ENCODE measurements around the gene BMP2K. TPM values are rescaled to one million over a fixed set of nuclear protein-coding genes. Genes with fewer than 3 reads are reported as not detected.

The BMP2K gene
- total RNA-seq, 1 donor from 2014 or later = 33.3 TPM

DNA sequence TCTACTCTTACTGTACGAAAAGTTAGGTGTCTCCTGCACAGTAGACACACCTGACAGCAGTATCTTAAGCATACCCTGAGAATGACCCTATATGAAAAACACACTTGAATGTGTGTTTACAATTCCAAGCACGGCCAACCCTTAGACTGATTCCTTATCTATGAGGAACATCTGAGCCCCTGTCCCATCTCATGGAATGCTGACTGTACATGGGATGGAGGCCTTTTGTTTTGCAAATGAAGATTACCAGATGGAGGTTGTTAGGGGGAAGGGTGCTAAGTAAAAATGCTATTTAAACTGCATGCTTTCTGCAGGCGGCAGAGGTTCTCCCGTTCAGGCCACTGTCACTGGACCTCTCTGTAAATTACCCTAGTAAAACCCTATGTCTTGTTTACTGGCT, 160.8 kb downstream of the BMP2K start:
- Histone ChIP-seq H3K4me2 (ENCODE audit: low read length) (no peak overlapping the region), H3K79me2 (ENCODE audit: insufficient read depth, low read length) (peaks cover 31% of the 10 kb centered on the region), H2AFZ (ENCODE audit: low read depth, low read length) (no peak overlapping the region), H3K4me3 (ENCODE audit: insufficient read depth, low read depth, low read length) (no peak overlapping the region), H3K4me1 (ENCODE audit: insufficient read depth, low read length) (peaks cover 11% of the 10 kb centered on the region), H3K27ac (ENCODE audit: low read depth, low read length) (no peak overlapping the region), H3K9me3 (ENCODE audit: insufficient read depth, low read depth, low read length) (no peaks in the 10 kb centered on the region), H3K9ac (ENCODE audit: low read length) (no peak overlapping the region), H4K20me1 (ENCODE audit: insufficient read depth, low read length) (peaks cover 7% of the 10 kb centered on the region), H3K36me3 (ENCODE audit: insufficient read depth, low read length) (peaks cover 4% of the 10 kb centered on the region), H3K27me3 (ENCODE audit: insufficient read depth, low read length) (no peaks in the 10 kb centered on the region)
- no peak for DNase-seq (ENCODE audit: low read depth)
- no peak for TF ChIP-seq EZH2 (IDR thresholded peaks at IDR 0.05; ENCODE audit: insufficient read depth, low read length)
- TF ChIP-seq, protein P1, sequence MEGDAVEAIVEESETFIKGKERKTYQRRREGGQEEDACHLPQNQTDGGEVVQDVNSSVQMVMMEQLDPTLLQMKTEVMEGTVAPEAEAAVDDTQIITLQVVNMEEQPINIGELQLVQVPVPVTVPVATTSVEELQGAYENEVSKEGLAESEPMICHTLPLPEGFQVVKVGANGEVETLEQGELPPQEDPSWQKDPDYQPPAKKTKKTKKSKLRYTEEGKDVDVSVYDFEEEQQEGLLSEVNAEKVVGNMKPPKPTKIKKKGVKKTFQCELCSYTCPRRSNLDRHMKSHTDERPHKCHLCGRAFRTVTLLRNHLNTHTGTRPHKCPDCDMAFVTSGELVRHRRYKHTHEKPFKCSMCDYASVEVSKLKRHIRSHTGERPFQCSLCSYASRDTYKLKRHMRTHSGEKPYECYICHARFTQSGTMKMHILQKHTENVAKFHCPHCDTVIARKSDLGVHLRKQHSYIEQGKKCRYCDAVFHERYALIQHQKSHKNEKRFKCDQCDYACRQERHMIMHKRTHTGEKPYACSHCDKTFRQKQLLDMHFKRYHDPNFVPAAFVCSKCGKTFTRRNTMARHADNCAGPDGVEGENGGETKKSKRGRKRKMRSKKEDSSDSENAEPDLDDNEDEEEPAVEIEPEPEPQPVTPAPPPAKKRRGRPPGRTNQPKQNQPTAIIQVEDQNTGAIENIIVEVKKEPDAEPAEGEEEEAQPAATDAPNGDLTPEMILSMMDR (IDR thresholded peaks at IDR 0.05; ENCODE audit: insufficient read depth, low read depth, low read length) = no peak
- Mint-ChIP-seq H3K9me3 (ENCODE audit: unreplicated experiment) (no peaks in the 10 kb centered on the region), H3K4me3 (ENCODE audit: unreplicated experiment) (no peak overlapping the region), H3K27me3 (ENCODE audit: low read depth, unreplicated experiment) (no peaks in the 10 kb centered on the region), H3K4me1 (ENCODE audit: low read depth, unreplicated experiment) (no peaks in the 10 kb centered on the region), H3K27ac (ENCODE audit: unreplicated experiment) (no peak overlapping the region), H3K36me3 (ENCODE audit: low read depth, unreplicated experiment) (no peaks in the 10 kb centered on the region)
- FAIRE-seq = no peak

DNA sequence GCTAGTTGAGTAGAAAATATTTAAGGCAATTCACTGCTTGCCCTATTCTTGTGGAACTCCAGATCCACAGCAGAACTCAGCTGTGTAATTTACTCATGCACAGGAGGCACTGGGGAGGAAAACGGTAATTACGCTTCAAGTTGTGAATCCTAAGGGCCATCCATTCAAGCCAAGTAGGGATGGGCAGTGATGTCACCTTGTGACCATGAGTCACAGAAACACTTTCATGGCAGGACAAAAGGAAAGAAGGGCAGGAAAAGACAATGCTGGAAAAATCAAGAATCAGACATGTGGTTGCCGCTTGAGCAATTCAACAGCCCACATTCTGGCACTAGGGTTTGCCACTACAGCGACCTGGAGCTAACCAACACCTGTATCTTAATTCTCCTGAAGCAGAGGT, 161.7 kb downstream of the BMP2K start:
- DNase-seq (ENCODE audit: low read depth) = peak; percentile 39
- Histone ChIP-seq H3K4me1 (ENCODE audit: insufficient read depth, low read length) (peaks cover 11% of the 10 kb centered on the region), H3K27me3 (ENCODE audit: insufficient read depth, low read length) (peaks cover under 1% of the 10 kb centered on the region), H3K9ac (ENCODE audit: low read length) (peak overlapping the region; percentile 92), H3K27ac (ENCODE audit: low read depth, low read length) (no peak overlapping the region), H2AFZ (ENCODE audit: low read depth, low read length) (no peak overlapping the region), H3K9me3 (ENCODE audit: insufficient read depth, low read depth, low read length) (no peaks in the 10 kb centered on the region), H3K4me3 (ENCODE audit: insufficient read depth, low read depth, low read length) (peak overlapping the region; percentile 91), H3K4me2 (ENCODE audit: low read length) (peak overlapping the region; percentile 98), H4K20me1 (ENCODE audit: insufficient read depth, low read length) (peaks cover 7% of the 10 kb centered on the region), H3K36me3 (ENCODE audit: insufficient read depth, low read length) (peaks cover 2% of the 10 kb centered on the region), H3K79me2 (ENCODE audit: insufficient read depth, low read length) (peaks cover 31% of the 10 kb centered on the region)
- Mint-ChIP-seq H3K4me1 (ENCODE audit: low read depth, unreplicated experiment) (no peaks in the 10 kb centered on the region), H3K27ac (ENCODE audit: unreplicated experiment) (no peak overlapping the region), H3K27me3 (ENCODE audit: low read depth, unreplicated experiment) (peaks cover 3% of the 10 kb centered on the region), H3K9me3 (ENCODE audit: unreplicated experiment) (no peaks in the 10 kb centered on the region), H3K36me3 (ENCODE audit: low read depth, unreplicated experiment) (no peaks in the 10 kb centered on the region), H3K4me3 (ENCODE audit: unreplicated experiment) (peak overlapping the region; percentile 100)
- no peak for TF ChIP-seq EZH2 (IDR thresholded peaks at IDR 0.05; ENCODE audit: insufficient read depth, low read length)
- TF ChIP-seq, protein P1 (IDR thresholded peaks at IDR 0.05; ENCODE audit: insufficient read depth, low read depth, low read length) = no peak
- peak; percentile 26 for FAIRE-seq

GRCh38 chr4:78938474-78938867, 162.3 kb downstream of the BMP2K start:
- peaks cover 2% of the 10 kb centered on the region for H3K36me3 ChIP-seq (ENCODE audit: insufficient read depth, low read length)
- peak overlapping the region; percentile 93 for H3K27ac Mint-ChIP-seq (ENCODE audit: unreplicated experiment)
- peak overlapping the region; percentile 92 for H2AFZ ChIP-seq (ENCODE audit: low read depth, low read length)
- no peaks in the 10 kb centered on the region for H3K36me3 Mint-ChIP-seq (ENCODE audit: low read depth, unreplicated experiment)
- H3K27me3 ChIP-seq (ENCODE audit: insufficient read depth, low read length) = peaks cover 4% of the 10 kb centered on the region
- no peaks in the 10 kb centered on the region for H3K9me3 ChIP-seq (ENCODE audit: insufficient read depth, low read depth, low read length)
- H3K4me1 Mint-ChIP-seq (ENCODE audit: low read depth, unreplicated experiment) = no peaks in the 10 kb centered on the region
- peaks cover 7% of the 10 kb centered on the region for H4K20me1 ChIP-seq (ENCODE audit: insufficient read depth, low read length)
- FAIRE-seq = no peak
- H3K9me3 Mint-ChIP-seq (ENCODE audit: unreplicated experiment) = no peaks in the 10 kb centered on the region
- peak overlapping the region; percentile 76 for H3K27ac ChIP-seq (ENCODE audit: low read depth, low read length)
- peaks cover 31% of the 10 kb centered on the region for H3K79me2 ChIP-seq (ENCODE audit: insufficient read depth, low read length)
- TF ChIP-seq, protein P1 (IDR thresholded peaks at IDR 0.05; ENCODE audit: insufficient read depth, low read depth, low read length) = no peak
- no peak for TF ChIP-seq EZH2 (IDR thresholded peaks at IDR 0.05; ENCODE audit: insufficient read depth, low read length)
- peaks cover 11% of the 10 kb centered on the region for H3K4me1 ChIP-seq (ENCODE audit: insufficient read depth, low read length)
- H3K4me3 Mint-ChIP-seq (ENCODE audit: unreplicated experiment) = peak overlapping the region; percentile 100
- H3K4me2 ChIP-seq (ENCODE audit: low read length) = peak overlapping the region; percentile 98
- no peak for DNase-seq (ENCODE audit: low read depth)
- H3K4me3 ChIP-seq (ENCODE audit: insufficient read depth, low read depth, low read length) = peak overlapping the region; percentile 91
- H3K9ac ChIP-seq (ENCODE audit: low read length) = peak overlapping the region; percentile 92
- peaks cover 5% of the 10 kb centered on the region for H3K27me3 Mint-ChIP-seq (ENCODE audit: low read depth, unreplicated experiment)
